ENCODE data around the gene PRTN3.
"Not testable (repeated sequence)": the region's sequence is repeated elsewhere in the genome, so short reads cannot be mapped to it uniquely, and the experiment has no call there.

Gene PRTN3

GRCh38 chr19:868458-869244 lies 27.9 kb downstream of the PRTN3 start:
- no peak for DNase-seq

- DNase-seq = no peak
Observed at GRCh38 chr19:869245-870177, 28.7 kb downstream of the PRTN3 start.

GRCh38 chr19:870314-870713 lies 29.5 kb downstream of the PRTN3 start:
- DNase-seq = no peak

GRCh38 chr19:870963-871401 lies 30.2 kb downstream of the PRTN3 start:
- no peak for DNase-seq

- DNase-seq = peak; percentile 80
Observed at GRCh38 chr19:871446-872265, 30.9 kb downstream of the PRTN3 start.

- peak; percentile 92 for DNase-seq
Observed at GRCh38 chr19:872266-872951, 31.6 kb downstream of the PRTN3 start.

GRCh38 chr19:873084-873483 lies 32.3 kb downstream of the PRTN3 start:
- DNase-seq = peak; percentile 84

- DNase-seq = no peak
Observed at GRCh38 chr19:873561-874041, 32.8 kb downstream of the PRTN3 start.

GRCh38 chr19:875265-875879 lies 34.6 kb downstream of the PRTN3 start:
- DNase-seq = no peak

- no peak for DNase-seq
Observed at GRCh38 chr19:876089-876488, 35.3 kb downstream of the PRTN3 start.

- no peak for DNase-seq
Observed at GRCh38 chr19:876780-877314, 36.0 kb downstream of the PRTN3 start.

GRCh38 chr19:877992-878660 lies 37.3 kb downstream of the PRTN3 start:
- DNase-seq = not testable (repeated sequence)

GRCh38 chr19:878751-879561 lies 38.2 kb downstream of the PRTN3 start:
- DNase-seq = not testable (repeated sequence)

- DNase-seq = no peak
Observed at GRCh38 chr19:879711-880438, 39.1 kb downstream of the PRTN3 start.

GRCh38 chr19:881385-882071 lies 40.7 kb downstream of the PRTN3 start:
- DNase-seq = no peak

GRCh38 chr19:882871-883497 lies 42.2 kb downstream of the PRTN3 start:
- DNase-seq = no peak

GRCh38 chr19:883661-884211 lies 42.9 kb downstream of the PRTN3 start:
- DNase-seq = no peak
